HG03280 (cell line): ENCODE data around the gene DHRS3.

ENCODE experiments used
- ATAC-seq: cut with Tn5 transposase; IDR thresholded peaks from one replicate; pipeline ENCODE4 v1.9.1; 2021; ENCODE audit warnings: mild to moderate bottlenecking, moderate library complexity; ENCODE audit not compliant: unreplicated experiment

The DHRS3 gene

DNA sequence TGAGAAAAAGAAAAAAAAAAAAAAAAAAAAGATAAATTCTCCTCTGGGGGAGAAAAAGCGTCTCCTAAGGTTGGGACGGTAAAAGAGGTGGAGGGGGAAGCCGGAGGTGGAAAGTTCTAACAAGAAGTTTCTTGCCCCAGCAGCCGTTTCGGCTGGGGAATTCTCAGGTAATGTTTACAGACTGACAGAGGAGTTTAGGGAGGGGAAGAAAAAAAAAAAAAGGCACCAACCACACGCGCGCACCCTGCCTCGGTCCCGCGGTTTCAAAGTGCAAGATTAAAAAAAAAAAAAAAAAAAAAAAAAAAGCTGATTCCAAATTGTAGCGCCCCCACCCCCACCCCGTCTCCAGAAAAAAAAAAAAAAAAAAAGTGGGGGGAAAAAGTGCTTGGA lies 504 bp downstream of the DHRS3 start:
- no peak for ATAC-seq

DNA sequence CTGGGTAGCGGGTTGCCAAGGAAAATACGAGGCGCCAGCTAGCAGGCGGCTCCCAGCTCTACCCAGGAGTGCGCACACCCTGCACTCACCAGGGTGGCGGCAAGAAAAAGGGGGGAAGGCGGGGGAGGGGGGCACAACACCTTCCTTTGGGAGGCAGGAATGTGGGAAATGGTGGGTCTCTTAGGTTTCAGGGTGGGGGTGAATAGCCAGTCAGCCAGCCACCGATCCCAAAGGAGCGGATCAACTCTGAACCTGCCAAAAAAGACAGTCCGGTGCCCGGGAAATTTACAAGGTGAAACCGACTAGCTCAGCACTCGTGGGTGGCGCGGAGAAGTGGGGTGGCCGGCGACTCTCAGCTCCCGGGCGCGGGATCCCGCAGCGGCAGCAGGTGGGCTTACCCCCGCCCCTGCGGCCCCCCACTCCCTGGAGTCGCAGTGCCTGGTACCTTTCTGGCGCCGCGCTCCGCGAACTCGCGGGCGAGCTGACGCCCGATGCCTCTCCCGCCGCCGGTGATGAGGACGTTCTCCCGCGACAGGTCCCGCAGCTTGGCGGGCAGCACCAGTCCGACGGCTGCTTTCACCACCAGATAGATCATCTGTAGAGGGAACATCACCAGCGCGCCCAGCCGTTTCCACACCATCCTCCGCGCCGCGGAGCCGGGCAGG lies 1.2 kb downstream of the DHRS3 start:
- ATAC-seq = no peak

DNA sequence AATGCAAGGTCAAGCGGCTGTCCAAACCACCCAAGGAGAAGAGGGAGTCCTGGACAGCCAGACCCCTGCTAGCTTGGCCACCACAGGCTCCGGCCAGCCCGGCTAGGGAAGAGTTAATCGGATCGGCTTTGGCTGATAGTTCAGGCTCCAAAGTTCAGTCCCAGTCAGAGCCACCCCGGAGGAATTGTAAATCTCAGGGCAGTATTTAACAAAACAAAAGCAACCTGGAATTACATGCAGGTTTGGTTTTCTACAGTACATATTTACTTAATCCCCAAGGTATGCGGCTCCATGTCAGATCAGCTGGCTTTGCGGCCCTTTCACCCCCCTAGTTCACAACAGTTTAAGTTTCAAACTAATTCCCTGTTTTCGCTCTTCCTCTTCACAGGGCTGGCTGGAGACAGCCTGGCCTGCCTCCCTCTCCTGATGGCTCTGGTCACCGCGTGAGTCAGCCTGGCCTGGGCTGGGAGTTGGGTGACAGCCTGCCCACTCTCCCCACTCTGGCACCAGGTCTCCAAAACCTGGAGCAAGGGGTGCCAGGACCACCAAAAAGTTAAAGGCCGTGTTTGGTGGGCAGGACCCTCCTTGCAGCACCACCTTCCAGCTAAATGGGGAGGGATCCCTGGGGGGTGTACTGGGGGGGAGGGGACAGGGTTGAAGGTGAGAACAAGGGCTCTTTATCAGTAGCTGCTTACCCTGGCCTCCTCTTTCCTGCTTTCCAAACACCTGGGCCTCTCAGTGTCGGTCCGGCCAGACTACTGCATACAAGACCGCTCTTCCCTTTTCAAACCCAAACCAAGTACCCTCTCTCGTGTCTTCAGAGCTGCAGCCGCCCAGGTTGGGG lies 1.9 kb downstream of the DHRS3 start:
- no peak for ATAC-seq

DNA sequence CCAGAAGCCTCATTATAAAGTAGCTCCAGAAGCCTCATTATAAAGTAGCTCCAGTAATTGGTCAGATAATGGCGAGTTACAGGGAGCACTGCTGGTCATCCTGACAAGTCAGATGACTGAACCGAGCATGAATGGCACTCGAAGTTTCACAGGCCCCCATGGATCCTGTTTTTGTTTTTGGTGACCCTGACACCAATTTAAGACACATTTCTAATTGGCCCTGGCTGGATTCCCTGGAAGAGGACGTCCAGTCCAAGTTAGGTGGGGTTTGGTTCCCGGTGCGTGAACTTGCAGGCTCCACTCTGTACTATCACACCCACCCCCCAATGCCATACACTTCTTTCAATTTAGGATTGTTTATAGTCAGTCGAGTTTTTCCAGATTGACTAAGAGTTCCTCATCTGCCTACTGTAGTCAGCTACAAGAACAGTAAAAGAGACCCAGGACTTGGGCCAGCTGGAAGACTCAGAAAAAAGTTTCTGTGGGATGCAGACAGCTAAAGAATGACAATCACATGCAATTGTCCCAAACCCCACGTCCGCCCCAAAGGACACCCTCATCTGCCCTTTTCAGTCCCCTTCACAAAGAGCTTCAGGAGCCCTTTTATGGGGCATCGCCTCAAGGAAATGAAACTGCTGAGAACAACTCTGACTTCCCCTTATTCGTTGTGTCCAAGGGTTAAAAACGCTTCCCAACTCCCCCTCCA lies 2.7 kb downstream of the DHRS3 start:
- ATAC-seq = no peak

DNA sequence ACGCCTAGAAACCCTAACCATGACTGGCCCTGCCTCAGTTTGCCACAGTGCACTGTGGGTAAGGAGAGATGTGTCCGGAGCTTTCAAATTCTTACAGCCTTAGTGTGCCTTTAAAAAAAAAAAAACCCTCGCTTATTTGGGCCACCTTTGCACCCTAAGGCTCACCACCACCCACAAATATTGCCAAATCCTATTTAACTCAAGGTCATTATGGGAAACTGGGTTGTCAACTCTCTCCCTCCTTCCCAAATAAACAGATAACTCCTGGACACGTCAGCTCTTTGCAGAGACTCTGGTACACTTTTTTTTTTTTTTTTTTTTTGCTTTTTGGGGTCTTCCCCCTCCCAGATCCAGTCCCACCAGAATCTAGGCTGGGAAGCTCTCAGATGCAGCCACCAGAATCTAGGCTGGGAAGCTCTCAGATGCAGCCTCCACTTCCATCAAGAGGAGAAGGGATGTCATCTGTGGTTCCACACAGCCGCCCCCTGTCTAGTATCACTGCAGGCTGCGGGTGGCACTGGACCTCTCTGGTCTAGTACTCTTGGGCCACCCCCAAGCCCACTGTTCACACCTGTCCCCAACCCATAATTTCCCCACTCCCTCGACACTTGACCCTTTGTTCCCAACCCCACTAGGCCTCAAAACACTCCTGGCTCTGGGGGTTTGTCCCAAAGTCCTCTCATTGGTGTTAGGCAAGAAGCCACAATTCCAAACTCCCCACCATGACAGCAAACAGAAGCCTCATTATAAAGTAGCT lies 3.4 kb downstream of the DHRS3 start:
- no peak for ATAC-seq

DNA sequence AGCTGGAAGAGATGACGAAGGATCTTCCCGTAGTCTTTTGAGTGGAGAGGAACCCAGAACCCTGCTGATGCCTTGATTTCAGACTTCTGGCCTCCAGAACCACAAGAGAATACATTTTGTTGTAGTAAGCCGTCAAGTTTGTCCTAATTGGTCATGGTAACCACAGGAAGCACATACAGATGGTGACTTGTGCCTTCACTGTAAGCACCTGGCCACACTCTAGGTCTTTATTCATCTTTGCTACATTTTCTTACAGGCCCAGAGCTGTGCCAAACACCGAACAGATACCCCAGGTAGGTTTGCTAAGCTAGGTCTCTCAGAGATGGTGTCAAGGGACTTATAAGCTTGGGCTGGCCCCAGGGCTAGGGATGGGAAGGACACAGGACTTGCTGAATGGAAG lies 4.8 kb downstream of the DHRS3 start:
- ATAC-seq = no peak

DNA sequence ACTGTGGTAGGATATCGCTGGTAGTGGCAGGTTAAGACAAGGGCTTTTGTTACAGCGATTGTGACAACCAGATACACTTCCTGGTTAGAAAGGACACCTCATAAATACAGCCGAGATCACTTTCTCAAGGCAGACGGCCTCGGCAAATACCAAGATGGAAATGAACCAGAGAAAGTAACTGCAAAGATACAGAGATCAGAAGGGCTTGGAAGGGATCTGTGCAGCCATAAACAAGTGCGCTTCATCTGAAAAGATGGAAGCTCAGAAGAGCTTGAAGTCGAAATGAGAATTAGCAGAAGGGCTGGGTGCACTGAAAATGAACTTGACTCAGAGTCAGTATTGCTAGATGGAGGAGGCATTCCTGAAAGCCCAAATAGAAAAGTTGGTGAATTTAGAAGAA lies 7.1 kb downstream of the DHRS3 start:
- no peak for ATAC-seq

DNA sequence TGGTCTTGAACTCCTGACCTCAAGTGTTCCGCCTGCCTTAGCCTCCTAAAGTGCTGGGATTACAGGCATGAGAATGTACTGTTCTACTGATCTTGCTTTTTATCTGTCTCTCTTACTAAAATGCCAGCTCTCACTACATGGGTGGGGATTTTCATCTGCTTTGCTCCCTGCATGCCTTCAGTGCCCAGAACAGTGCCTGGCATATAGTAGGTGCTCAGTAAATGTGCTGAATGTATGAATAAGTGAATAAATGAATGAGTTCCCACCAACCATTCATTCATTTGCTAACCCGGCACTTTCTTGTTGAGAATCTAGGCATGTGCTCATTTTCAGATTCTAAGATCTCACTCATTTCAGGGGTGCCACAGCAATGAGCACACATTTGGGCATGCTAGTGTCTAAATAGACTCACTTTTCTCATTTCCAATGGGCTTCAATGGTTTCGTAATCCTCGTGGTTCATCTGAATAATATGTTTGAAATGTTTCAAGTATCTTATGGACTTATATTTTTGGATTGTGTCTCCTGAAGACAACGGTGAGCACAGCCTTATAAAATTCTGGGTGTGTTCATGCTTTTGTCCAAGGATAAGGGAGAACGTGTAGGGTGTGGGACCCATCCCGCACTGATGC lies 7.6 kb downstream of the DHRS3 start:
- no peak for ATAC-seq

DNA sequence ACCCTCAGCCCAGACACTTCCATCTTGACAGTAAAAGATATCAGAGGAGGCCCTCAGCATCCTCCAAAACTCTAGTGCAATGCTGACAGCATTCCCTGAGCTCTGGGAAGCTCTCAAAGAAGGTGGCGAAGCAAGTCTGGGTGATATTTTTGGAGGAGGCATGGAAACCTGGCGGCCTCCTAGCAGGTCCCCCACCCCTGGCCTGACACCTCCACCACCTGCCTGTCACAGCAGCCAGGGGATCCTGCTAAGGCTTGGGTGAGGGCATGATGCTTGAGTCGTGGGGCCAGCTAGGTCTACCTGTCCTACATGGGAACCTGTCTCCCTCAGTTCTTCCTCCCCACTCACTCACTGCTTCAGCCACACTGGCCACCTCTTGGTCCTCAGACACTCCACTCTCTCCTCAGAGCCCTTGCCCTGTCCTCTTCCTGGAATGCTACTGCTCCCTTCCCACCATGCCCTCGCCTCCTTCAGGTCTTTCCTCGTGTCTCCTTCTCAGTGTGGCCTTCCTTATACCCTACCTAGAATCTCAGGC lies 8.5 kb downstream of the DHRS3 start:
- no peak for ATAC-seq

DNA sequence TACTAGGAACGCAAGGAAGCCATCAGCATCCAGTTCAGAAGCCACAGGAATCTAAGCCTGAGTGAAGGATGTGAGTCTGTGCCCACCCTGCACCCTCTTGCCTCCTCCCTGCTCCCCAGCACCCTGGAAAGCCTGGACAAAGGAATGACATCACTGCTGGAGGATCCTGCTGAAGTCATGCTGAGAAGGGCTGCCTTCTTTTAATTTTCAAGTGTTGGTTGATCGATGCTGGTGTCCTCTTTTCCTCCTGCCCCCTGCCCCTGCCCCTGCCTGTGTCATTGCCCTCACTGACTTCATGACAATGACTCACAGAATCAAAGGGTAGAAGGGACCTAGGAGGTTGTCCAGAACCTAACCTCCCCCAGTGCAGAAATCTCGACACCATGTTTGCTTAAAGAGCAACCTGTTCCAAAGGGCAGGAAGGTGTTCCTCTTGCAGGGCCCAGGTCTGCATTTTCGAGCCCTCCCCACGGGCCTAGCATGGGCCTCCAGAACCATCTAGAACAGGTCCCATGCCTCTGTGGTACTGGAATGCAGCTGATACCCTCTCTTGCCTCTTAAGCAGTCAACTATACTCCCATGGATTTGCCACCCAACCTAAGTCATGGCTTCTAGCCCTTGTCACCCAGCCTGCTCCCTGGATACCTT lies 9.6 kb downstream of the DHRS3 start:
- no peak for ATAC-seq

DNA sequence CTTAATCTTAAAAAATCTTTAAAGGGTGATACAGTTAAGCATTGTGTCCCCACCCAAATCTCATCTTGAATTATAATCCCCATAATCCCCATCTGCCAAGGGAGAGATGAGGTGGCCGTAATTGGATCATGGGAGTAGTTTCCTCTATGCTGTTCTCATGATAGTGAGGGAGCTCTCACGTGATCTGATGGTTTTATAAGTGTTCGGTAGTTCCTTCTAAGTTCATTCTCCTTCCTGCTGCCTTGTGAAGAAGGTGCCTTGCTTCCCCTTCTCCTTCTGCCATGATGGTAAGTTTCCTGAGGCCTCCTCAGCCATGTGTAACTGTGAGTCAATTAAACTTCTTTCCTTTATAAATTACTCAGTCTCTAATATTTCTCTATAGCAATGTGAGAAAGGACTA lies 10.7 kb downstream of the DHRS3 start:
- no peak for ATAC-seq

DNA sequence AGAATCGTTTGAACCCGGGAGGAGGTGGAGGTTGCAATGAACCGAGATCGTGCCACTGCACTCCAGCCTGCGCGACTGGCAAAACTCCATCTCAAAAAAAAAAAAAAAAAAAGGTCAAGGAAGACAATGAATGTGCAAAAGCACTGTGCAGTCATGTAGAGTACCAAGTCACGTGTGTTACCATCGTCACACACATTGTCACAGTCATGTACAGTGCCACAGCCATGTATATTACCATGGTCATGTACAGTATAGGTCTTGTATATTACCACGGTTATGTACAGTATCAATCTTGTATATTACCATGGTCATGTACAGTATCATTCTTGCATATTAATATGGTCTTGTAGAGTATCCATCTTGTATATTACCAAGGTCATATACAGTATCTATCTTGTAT lies 13.0 kb downstream of the DHRS3 start:
- ATAC-seq = no peak

DNA sequence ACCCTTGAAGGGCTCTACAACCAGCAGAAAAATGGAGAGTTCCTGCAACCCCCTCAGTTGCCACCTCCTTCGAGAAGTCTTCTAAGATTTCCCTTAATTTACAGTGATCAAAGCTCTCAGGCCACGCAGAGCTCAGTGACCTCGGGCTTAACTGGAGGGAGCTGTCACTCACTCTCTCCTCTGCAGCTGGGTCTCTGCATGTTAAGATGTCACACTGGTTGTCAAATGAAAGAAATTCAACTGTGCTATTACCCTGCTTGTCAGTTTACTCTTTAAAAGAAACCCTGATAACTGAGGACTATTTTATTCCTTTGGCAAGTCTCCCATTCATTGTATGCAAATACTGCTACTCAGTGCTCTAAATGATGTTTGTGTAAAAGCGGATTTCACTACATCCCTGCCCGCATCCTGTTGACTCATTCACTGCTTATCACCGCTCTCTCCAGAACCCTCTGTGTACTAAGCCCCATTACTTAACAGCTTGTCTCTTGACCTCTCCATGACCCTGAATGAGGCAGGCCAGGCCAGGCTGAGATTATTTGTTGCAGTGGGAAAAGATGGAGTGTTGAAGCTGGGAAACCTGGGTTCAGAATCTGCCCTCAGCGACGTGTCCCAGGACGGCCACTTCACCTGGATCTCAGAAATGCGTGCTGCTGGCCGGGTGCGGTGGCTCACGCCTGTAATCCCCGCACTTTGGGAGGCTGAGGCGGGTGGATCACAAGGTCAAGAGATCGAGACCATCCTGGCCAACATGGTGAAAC lies 13.7 kb downstream of the DHRS3 start:
- ATAC-seq = no peak

DNA sequence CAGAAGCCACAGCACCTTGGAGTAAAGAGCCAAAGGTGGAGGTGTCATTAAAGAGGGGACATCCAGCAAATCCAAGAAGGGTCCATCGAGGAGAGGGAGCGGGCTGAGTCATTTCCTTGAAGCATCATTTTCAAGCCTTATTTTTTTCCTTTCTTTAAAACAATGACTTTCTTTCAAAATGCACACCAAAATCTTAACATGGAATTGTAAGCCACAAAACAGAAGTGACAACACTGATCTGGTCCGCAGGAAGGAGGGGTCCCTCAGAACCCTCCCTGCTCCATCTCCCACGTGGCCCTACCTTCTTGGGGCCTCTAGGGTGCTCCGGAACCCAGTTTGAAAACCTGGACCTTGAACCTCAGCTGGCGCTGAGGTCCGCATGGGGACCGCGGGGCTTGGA lies 14.8 kb downstream of the DHRS3 start:
- no peak for ATAC-seq

DNA sequence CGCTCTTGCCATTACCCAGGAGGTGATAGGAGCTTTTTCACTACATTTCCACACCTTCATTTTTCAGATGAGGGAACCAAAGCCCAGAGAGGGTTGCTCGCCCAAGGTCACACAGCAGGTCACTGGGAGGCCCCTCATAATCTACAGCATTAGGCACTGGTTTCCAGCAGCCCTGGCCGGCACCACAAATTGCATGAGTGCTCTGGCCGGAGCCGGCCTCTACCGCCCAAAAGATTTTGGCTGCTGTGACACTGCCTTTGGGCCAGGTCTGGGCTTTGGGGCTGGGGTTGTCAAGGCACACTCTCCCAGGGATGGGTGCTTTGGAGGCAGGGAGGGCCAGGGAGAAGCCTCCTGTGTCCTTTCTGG lies 15.4 kb downstream of the DHRS3 start:
- no peak for ATAC-seq

DNA sequence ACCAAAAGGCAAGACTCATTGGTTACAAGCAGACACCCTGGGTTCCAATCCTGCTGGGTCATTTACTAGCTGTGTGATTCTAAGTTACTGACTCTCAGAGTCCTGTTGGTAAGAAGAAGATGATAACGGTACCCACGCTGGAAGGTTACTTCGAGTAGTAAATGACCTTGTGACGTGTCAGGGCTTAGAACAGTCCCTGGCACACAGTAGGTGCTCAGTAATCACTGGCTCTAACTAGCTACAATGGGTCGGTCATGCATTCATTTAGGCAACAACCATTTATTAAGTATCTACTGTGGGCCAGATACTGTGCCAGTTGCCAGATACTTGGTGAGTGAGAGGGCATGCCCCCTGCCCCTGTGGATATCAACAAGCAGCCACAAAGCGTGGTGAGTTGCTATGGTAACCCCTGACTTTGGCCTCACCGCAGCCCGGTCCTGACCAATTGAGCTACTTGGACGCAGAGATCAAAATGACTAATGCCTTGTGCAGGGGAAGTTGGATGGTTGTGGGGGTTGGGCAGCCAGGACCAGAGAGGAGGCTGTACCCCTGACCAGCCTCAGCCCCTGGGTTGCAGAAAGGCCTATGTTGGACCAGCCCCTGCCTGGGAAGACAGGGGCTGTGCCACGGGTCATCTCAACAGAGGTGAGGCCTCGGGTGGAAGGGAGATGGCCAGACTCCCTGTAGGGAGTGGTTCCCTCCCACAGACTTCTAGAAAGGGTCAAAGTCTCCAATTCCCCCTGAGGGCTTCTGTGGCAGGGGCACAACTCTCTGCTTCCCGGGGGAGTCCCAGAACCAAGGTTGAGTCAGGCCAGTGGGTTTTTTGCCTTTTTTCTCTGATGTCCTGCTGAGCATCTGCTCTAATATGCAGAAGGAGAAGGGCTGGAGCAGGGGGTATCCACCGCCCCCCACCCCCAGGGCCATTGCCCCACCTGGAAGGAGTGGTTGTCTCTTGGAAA lies 16.0 kb downstream of the DHRS3 start:
- no peak for ATAC-seq

DNA sequence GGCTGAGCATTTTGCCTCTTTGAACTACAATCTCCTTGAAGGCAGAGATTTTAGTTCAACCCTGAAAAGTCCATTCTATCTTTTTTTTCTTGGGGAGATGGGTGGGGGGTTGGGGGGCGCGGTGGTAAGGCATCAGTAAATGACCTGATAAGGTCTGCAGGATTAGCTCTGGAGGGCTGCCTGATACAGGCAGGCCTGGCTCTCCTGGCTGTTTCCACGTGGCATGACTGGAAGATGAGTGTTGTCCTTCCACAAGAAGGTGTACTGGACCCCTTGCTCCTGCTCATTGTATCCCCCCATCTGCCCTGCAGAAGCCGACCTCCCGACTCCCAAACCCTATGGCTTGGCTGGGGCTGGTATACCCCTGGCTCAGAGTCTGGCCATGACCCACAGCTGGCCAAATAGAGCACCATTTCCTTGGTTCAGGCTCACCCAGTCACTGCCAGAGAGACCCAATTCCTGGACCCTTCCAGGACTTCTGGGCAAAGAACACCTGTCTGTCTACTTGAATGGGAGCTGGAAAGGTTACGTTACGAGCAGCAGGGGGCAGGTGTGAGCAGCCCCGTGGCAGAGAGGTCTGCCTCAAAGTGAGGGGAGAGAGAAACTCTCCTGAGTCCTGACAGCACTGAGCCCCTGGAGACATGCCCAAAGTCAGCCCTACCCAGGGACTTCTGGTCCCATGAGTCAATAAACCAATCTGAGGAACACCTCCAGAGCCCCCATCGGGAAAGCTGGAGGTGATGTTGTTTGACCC lies 17.0 kb downstream of the DHRS3 start:
- ATAC-seq = no peak

DNA sequence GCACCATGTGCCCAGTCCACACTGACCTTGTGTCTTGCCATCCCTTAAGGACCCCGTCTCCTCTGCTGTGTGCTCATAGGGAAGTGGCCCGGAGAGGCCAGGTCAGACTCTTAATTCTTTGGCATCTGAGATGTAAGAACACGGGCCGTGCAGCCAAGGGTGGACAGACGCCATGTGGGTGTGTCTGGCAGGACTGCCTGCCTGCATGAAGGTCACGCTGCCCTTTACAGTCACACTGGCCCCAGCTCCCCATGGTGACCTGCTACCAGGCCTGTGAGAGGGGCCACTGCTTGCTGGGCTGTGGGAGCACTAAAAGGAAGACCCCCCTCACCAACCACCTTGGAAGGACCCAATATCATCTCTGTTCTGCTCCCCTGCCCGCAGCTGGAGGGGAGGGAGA lies 17.7 kb downstream of the DHRS3 start:
- no peak for ATAC-seq
